GM21737 (cell line): ENCODE results near the gene EIF3A.
A peak's percentile ranks its signal among the peaks of the same experiment; 100 is the strongest.
"Not testable (repeated sequence)": the region's sequence is repeated elsewhere in the genome, so short reads cannot be mapped to it uniquely, and the experiment has no call there.

Experiments used
- ATAC-seq: cut with Tn5 transposase; IDR thresholded peaks from one replicate; pipeline ENCODE4 v1.9.1; 2021; ENCODE audit warnings: mild to moderate bottlenecking, moderate library complexity; ENCODE audit not compliant: unreplicated experiment

EIF3A gene

DNA sequence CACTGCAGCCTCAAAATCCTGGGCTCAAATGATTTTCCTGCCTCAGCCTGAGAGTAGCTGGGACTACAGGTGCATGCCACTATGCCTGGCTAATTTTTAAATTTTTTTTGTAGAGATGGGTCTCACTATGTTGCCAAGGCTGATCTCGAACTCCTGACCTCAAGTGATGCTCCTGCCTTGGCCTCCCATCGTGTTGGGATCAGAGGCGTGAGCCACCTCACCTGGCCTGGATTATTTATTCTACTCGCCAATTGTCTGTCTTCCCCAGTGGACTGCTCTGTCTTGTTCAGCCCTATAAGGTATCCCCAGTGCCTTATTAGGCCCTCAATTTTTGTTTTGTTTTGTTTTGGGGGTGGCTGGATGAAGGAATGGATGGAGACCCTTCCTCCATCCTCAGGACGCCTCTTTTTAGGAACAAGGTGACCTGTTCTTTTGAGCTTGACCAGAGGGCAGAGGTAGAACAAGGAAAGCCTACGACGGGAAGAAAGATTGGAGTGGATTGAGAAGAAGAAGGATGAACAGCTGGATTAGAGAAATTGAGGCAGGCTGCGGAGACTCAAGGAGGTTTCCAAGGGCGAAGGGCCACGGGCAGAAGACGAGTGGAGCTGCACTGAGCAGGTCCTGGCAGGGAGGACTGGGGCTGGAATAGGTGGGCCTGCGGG is 22.8 kb upstream of the EIF3A start:
- no peak for ATAC-seq

GRCh38 chr10:119101366-119102098 is 20.9 kb upstream of the EIF3A start:
- ATAC-seq, result no peak

GRCh38 chr10:119100434-119101238 is 20.0 kb upstream of the EIF3A start:
- no peak for ATAC-seq

GRCh38 chr10:119098576-119098975 is 18.0 kb upstream of the EIF3A start:
- ATAC-seq, result no peak

DNA sequence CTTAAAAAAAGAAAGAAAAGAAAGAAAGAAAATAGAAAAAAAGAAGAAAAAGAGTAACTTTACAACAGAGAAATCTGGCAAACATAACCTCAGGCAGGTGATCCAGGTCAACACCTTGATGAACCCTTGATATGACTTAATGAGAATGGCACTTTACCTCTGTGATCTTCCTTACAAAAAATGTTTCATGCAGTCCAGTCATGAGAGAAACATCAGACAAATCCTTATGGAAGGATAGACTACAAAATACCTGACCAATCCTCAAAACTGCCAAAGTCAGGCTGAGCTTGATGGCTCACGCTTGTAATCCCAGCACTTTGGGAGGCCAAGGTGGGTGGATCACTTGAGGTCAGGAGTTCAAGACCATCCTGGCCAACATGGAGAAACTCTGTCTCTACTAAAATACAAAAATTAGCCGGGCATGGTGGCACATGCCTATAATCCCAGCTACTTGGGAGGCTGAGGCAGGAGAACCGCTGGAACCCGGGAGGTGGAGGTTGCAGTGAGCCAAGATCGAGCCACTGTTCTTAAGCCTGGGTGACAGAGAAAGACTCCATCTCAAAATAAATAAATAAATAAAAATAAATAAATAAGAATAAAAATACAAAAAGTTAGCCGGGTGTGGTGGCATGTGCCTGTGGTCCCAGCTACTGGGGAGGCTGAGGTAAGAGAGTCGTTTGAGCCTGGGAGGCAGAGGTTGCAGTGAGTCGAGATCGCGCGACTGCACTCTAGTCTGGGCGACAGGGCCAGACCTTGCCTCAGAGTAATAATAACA is 16.2 kb upstream of the EIF3A start:
- not testable (repeated sequence) for ATAC-seq

- ATAC-seq, result no peak
Measured at GRCh38 chr10:119095640-119096039, 15.0 kb upstream of the EIF3A start.

- no peak for ATAC-seq
Measured at GRCh38 chr10:119090968-119091367, 10.4 kb upstream of the EIF3A start.

DNA sequence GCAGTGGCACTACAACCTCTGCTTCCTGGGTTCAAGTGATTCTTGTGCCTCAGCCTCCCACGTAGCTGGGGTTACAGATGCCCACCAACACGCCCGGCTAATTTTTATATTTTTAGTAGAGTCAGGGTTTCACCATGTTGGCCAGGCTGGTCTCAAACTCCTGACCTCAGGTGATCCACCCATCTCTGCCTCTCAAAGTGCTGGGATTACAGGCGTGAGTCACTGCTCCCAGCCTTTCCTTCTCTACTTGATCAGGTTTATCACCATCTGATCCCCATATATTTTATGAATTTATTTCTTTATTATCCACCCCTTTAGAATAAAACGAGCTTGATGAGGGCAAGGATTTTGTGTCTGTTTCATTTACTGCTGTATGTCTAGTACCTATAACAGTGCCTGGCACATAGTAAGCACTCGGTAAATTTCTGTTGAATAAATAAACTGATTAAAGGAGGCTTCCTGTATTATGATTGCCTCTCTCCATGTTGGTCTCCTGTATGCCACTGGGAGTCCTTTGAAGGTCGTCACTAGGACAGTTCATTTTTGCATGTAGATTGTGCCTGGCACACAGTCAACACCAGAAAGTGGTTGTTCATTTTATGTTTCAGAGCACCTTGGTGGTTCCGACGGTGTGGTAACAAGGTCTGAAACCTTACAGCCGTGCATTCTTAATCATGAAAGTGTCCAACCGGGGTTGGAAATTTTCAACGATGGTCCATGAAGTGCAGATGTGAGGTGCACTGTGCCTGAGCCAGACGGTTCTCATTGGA is 9.6 kb upstream of the EIF3A start:
- ATAC-seq, result no peak

- ATAC-seq, result no peak
Measured at GRCh38 chr10:119087271-119087882, 6.8 kb upstream of the EIF3A start.

GRCh38 chr10:119084896-119085295 is 4.3 kb upstream of the EIF3A start:
- ATAC-seq, result no peak

DNA sequence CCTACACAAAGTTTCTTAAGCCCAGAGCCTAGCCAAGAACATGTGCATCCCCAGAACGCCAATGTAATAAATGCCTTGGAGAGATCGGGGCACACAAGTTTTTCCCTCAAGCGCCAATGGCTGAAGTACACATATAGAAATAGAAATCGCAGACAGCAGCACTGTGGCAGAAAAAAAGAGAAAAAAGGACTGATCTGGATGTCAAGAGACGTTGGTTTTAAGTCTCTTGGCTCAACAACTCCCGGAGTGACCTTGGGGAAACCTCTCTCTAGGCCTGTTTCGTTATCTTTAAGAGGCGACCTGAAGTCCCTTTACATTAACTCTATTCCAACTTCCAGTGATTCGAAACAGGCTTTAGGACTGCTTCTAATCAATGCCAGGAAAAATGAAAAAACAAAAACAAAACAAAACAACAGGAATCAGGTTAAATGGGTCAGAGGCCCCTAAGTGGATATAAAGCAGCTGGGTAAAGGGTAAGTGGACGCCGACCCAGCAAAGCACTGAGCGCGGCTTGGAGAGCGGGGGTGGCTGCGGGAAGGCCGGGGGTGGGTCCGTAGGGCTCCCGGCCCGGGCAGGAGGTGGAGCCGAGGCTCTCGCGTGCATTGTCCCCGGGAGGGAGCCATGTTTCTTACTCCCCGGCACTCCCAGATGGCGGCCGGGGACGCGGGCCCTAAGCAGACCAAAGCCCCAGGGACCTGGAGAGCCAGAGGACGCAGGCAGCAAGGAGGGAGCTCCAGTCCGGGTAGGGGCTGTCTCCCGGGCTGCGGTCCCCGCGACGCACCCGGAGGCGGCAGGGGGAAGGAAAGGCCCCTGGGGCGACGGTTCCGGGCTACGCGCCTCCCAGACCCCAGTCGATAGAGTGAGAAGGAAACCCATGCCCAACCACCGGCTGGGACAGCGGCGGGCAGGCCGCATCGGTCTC is 757 bp downstream of the EIF3A start:
- peak; percentile 61 for ATAC-seq

- ATAC-seq, result no peak
Measured at GRCh38 chr10:119078422-119079179, 2.0 kb downstream of the EIF3A start.

GRCh38 chr10:119073584-119073983 is 7.0 kb downstream of the EIF3A start:
- no peak for ATAC-seq

- no peak for ATAC-seq
Measured at GRCh38 chr10:119070395-119071165, 10.0 kb downstream of the EIF3A start.

- no peak for ATAC-seq
Measured at GRCh38 chr10:119061926-119062325, 18.7 kb downstream of the EIF3A start.

- no peak for ATAC-seq
Measured at GRCh38 chr10:119061352-119061751, 19.3 kb downstream of the EIF3A start.

GRCh38 chr10:119060107-119060506 is 20.5 kb downstream of the EIF3A start:
- ATAC-seq, result no peak
